Brain microvascular endothelial cell (primary cell): ENCODE measurements around the gene NBDY.

Source experiments
- DNase-seq: peaks from one replicate; pipeline ENCODE4 v3.0.0-alpha.2; 2020
- H3K27ac ChIP-seq: fragments of 250-450 bp; sonication (Bioruptor Pico); 2 replicates; pipeline ENCODE4 v1.5.1; 2020; ENCODE audit warnings: mild to moderate bottlenecking, moderate library complexity
- H3K27me3 ChIP-seq: fragments of 250-450 bp; sonication (Bioruptor Pico); replicated peaks from 2 replicates; pipeline ENCODE4 v1.5.1; 2020; ENCODE audit warnings: mild to moderate bottlenecking
- H3K36me3 ChIP-seq: fragments of 250-450 bp; sonication (Bioruptor Pico); replicated peaks from 2 replicates; pipeline ENCODE4 v1.5.1; 2020; ENCODE audit warnings: mild to moderate bottlenecking
- H3K4me3 ChIP-seq: 2 replicates; pipeline ENCODE4 v1.5.1; 2011; ENCODE audit warnings: low read depth, mild to moderate bottlenecking, control low read depth, low read length, moderate library complexity
- CTCF ChIP-seq: IDR thresholded peaks from 2 replicates; pipeline ENCODE4 v1.5.1; 2011; ENCODE audit warnings: low read depth, mild to moderate bottlenecking, moderate library complexity, low read length, control low read depth, inconsistent platforms; ENCODE audit errors: missing control alignments
- in situ Hi-C: cut with HindIII; loops from 2 replicates; pipeline ENCODE4 v1.10.0; 2017; ENCODE audit warnings: low sequenced_read_pairs, low pct_ligation_motif_present

Gene NBDY

GRCh38 chrX:56794404-56795230 is 65.6 kb downstream of the NBDY start:
- no peak for DNase-seq
- no peak for TF ChIP-seq CTCF
- Histone ChIP-seq H3K27me3 (no peaks in the 10 kb centered on the region), H3K36me3 (no peaks in the 10 kb centered on the region), H3K27ac (no peak overlapping the region), H3K4me3 (no peak overlapping the region)
- in situ Hi-C loops = no loop called here

- Histone ChIP-seq H3K4me3 (no peak overlapping the region), H3K27me3 (no peaks in the 10 kb centered on the region), H3K36me3 (no peaks in the 10 kb centered on the region), H3K27ac (no peak overlapping the region)
- in situ Hi-C loops = no loop called here
- DNase-seq = no peak
- TF ChIP-seq CTCF = no peak
Observed at GRCh38 chrX:56795309-56795868, 66.3 kb downstream of the NBDY start.

- no peak overlapping the region for H3K27ac ChIP-seq
- in situ Hi-C loops = no loop called here
Observed at GRCh38 chrX:56796641-56797395, 67.8 kb downstream of the NBDY start.

GRCh38 chrX:56797574-56798338 is 68.7 kb downstream of the NBDY start:
- in situ Hi-C loops = no loop called here
- H3K27me3 ChIP-seq = no peaks in the 10 kb centered on the region
- no peak for TF ChIP-seq CTCF
- no peaks in the 10 kb centered on the region for H3K36me3 ChIP-seq
- DNase-seq = no peak
- no peak overlapping the region for H3K4me3 ChIP-seq
- H3K27ac ChIP-seq = no peak overlapping the region

More at GRCh38 chrX:56796641-56797395, 67.8 kb downstream of the NBDY start:
- no peak for DNase-seq
- no peak for TF ChIP-seq CTCF
- Histone ChIP-seq H3K27me3 (no peaks in the 10 kb centered on the region), H3K36me3 (no peaks in the 10 kb centered on the region), H3K4me3 (no peak overlapping the region)

GRCh38 chrX:56798339-56798711 is 69.3 kb downstream of the NBDY start:
- DNase-seq = no peak
- Histone ChIP-seq H3K27ac (no peak overlapping the region), H3K27me3 (no peaks in the 10 kb centered on the region), H3K36me3 (no peaks in the 10 kb centered on the region), H3K4me3 (no peak overlapping the region)
- in situ Hi-C loops = no loop called here
- no peak for TF ChIP-seq CTCF
